B cell (primary cell): ENCODE measurements around the gene KCNH3. TPM values are rescaled to one million over a fixed set of nuclear protein-coding genes. Genes with fewer than 3 reads are reported as not detected.

Experiments used
- ATAC-seq: fragments of 200-7000 bp; cut with Tn5 transposase; one replicate; pipeline ENCODE4 v1.10.0; 2021; ENCODE audit warnings: low read depth, mild to moderate bottlenecking, moderate number of reproducible peaks, moderate library complexity
- CTCF ChIA-PET: fragments of 350-600 bp; sonication (Branson Sonifier 250); formaldehyde crosslinking; loops from one replicate; lab custom pipeline; 2021; ENCODE audit warnings: antibody characterized with exemption, inconsistent platforms; lab: Charles Lee
- POLR2A ChIA-PET: fragments of 350-600 bp; sonication (Branson Sonifier 250); formaldehyde crosslinking; loops from one replicate; lab custom pipeline; 2021; ENCODE audit warnings: antibody characterized with exemption; lab: Charles Lee
- DNase-seq: peaks from one replicate; pipeline ENCODE4 v3.0.0; 2013
- H2AFZ ChIP-seq: 2 replicates; pipeline ENCODE4 v1.6.1; 2012; ENCODE audit warnings: mild to moderate bottlenecking, low read depth, low read length; ENCODE audit not compliant: insufficient read depth, poor library complexity, severe bottlenecking
- H3K27ac ChIP-seq, 2 donors: 1 replicate in 1 of 2; 2 replicates in 1 of 2; pipeline ENCODE4 v1.5.1; 2012 to 2013; ENCODE audit warnings: low read length in 2 of 2, mild to moderate bottlenecking in 2 of 2, moderate library complexity in 1 of 2
- H3K27me3 ChIP-seq, 4 experiments: fragments of 200-600 bp in 1 of 4; sonication (generic) in 1 of 4; replicated peaks in 1 of 4; 1 replicate in 2 of 4; 2 replicates in 2 of 4; pipeline versions ENCODE4 v1.6.1 to v1.7.0; 2013 to 2016; ENCODE audit warnings: low read length in 3 of 4, mild to moderate bottlenecking in 2 of 4, mixed read lengths in 1 of 4, moderate library complexity in 1 of 4; ENCODE audit not compliant: insufficient read depth in 4 of 4, control insufficient read depth in 3 of 4; ENCODE audit errors: control extremely low read depth in 1 of 4
- H3K36me3 ChIP-seq, 2 experiments: replicated peaks in 1 of 2; 1 replicate in 1 of 2; 2 replicates in 1 of 2; pipeline versions ENCODE4 v1.6.1 to v1.7.1; 2013; ENCODE audit warnings: low read length in 1 of 2; ENCODE audit not compliant: insufficient read depth in 2 of 2, control insufficient read depth in 1 of 2; ENCODE audit errors: control extremely low read depth in 1 of 2, extremely low read depth in 1 of 2
- H3K4me1 ChIP-seq, 2 donors: fragments of 200-600 bp in 1 of 2; sonication (generic) in 1 of 2; 1 replicate in 1 of 2; 2 replicates in 1 of 2; pipeline versions ENCODE4 v1.5.1 to v1.6.1; 2013 to 2017; ENCODE audit warnings: low read length in 2 of 2; ENCODE audit not compliant: control insufficient read depth in 2 of 2, insufficient read depth in 2 of 2
- H3K4me2 ChIP-seq: replicated peaks from 2 replicates; pipeline ENCODE3; 2012; ENCODE audit warnings: mild to moderate bottlenecking, low read depth, low read length; ENCODE audit not compliant: poor library complexity, severe bottlenecking
- H3K4me3 ChIP-seq, 5 experiments: fragments of 200-600 bp in 1 of 5; sonication (generic) in 1 of 5; 1 replicate in 3 of 5; 2 replicates in 2 of 5; pipeline versions ENCODE4 v1.5.1 to v1.7.0; 2011 to 2016; ENCODE audit warnings: low read length in 4 of 5, mild to moderate bottlenecking in 4 of 5, low read depth in 2 of 5, control low read depth in 1 of 5, moderate library complexity in 1 of 5; ENCODE audit not compliant: insufficient read depth in 1 of 5; ENCODE audit errors: control extremely low read depth in 1 of 5, extremely low read depth in 1 of 5
- H3K79me2 ChIP-seq: fragments of 200-600 bp; sonication (generic); one replicate; pipeline ENCODE4 v1.6.0; 2016; ENCODE audit warnings: low read length; ENCODE audit not compliant: control insufficient read depth, insufficient read depth
- H3K9ac ChIP-seq: fragments of 200-600 bp; sonication (generic); 2 replicates; pipeline ENCODE4 v1.6.1; 2017; ENCODE audit warnings: mild to moderate bottlenecking, low read length, moderate library complexity
- H3K9me3 ChIP-seq, 3 donors: one replicate each; pipeline versions ENCODE4 v1.6.1 to v1.7.1; 2013; ENCODE audit warnings: low read length in 2 of 3; ENCODE audit not compliant: control insufficient read depth in 2 of 3, insufficient read depth in 1 of 3; ENCODE audit errors: control extremely low read depth in 1 of 3
- H4K20me1 ChIP-seq: 2 replicates; pipeline ENCODE4 v1.6.0; 2012; ENCODE audit warnings: mild to moderate bottlenecking, low read length; ENCODE audit not compliant: insufficient read depth, control insufficient read depth, poor library complexity, severe bottlenecking
- H3K27ac Mint-ChIP-seq: one replicate; pipeline ENCODE4 v1.8.0; 2021; ENCODE audit warnings: mixed read lengths
- H3K27me3 Mint-ChIP-seq: one replicate; pipeline ENCODE4 v1.8.0; 2021; ENCODE audit warnings: mixed read lengths
- H3K4me1 Mint-ChIP-seq: one replicate; pipeline ENCODE4 v1.8.0; 2021; ENCODE audit warnings: mixed read lengths
- H3K4me3 Mint-ChIP-seq: one replicate; pipeline ENCODE4 v1.8.0; 2021; ENCODE audit warnings: mixed read lengths
- H3K9me3 Mint-ChIP-seq: one replicate; pipeline ENCODE4 v1.8.0; 2022; ENCODE audit warnings: mixed read lengths; ENCODE audit not compliant: insufficient read depth
- EZH2 ChIP-seq: IDR thresholded peaks from 2 replicates; pipeline ENCODE4 v1.6.1; 2012; ENCODE audit warnings: borderline replicate concordance, low read depth, mild to moderate bottlenecking, moderate library complexity, low read length; ENCODE audit not compliant: insufficient read depth, poor library complexity, severe bottlenecking
- WGBS: methylation state at CpG from one replicate; pipeline ENCODE4 v1.1.5; 2013; ENCODE audit warnings: missing lambda C conversion rate; ENCODE audit not compliant: insufficient coverage; 5-methylcytosine and 5-hydroxymethylcytosine counted together
- intact Hi-C: fragments of 100-400 bp; cut with micrococcal nuclease; formaldehyde crosslinking; loops from one replicate; pipeline ENCODE4 v1.10.0; 2022
- polyA plus RNA-seq: library from polyadenylated mRNA; depleted of rRNA; stranded (reverse); fragments of >200 nt; gene quantifications from 2 replicates; pipeline ENCODE4 v1.2.3, GENCODE V29; 2012
- total RNA-seq, 2 donors: library from RNA; stranded (reverse); fragments of 120-200 nt in 1 of 2; gene quantifications; 1 replicate in 1 of 2; 2 replicates in 1 of 2; pipeline versions ENCODE4 v1.2.3 to v1.2.4, GENCODE V29; 2013 to 2022
- TF ChIP-seq, protein P1 (sequence below): fragments of 200-600 bp; IDR thresholded peaks from one replicate; pipeline ENCODE4 v1.8.0; 2022; ENCODE audit warnings: antibody characterized with exemption, mild to moderate bottlenecking

The KCNH3 gene
- total and polyA plus RNA-seq, 2 donors (not counting 1 experiment from before 2014, with no cell fraction given): 0.49 to 0.54 TPM

DNA sequence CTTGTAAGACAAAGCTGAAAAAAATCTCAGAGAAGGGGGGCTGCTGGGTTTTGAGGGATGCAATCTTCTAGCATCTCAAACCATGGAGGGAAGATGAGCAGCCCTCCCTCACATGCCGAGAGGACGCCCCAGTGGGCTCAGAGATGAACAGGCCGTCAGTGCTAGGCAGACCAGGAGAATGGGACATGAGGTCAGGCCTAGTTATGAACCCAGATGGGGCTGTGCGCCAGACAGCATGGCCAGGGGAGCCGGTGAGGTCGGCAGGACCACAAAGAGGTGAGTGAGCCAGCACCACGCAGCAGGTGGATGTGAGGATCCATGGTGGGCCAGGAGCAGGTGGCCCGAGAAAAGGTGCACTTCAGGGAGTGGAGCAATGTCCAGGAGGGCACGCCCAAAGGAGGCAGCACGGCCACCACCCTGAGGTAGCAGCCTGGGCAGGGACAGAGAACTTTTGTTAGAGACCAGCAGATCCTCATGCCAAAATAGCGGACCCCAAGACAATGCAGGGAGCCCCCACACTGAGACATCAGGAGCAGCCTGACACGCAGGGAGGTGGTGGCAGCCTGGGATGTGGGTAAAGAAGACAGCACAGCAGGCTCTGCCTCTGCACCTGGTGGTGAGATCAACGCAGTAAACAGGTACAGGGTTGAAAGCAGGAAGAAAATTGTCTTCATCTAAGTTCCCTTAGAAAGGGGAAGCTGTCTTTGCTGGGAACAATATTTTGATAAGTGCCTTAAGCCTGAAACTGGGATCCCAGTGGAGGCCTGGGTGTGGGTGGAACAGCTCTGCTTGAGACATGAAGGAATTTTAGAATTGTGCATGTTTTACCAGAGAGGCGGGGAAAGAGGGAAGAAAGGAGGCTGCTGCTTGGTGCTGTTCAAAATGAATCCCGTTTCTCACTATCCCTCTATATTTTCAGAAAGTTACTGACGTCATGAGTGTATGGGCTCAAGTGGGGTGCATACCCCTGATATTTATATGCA lies 46.9 kb downstream of the KCNH3 start:
- Histone ChIP-seq H3K4me1 (no peaks in the 10 kb centered on the region), H3K36me3 (peaks cover 0 to 23% of the 10 kb centered on the region in 2 experiments), H3K9me3 (peaks cover 0 to 3% (median 0%) of the 10 kb centered on the region in 3 donors), H3K27me3 (no peaks in the 10 kb centered on the region), H2AFZ (no peak overlapping the region), H3K79me2 (peaks cover 2% of the 10 kb centered on the region), H3K27ac (no peak overlapping the region), H4K20me1 (peaks cover 6% of the 10 kb centered on the region), H3K9ac (no peak overlapping the region), H3K4me3 (no peak overlapping the region), H3K4me2 (no peak overlapping the region)
- 96% methylated on average over 13 of the region's 16 CpGs for WGBS
- ChIA-PET CTCF (no interaction called here), POLR2A (no interaction called here)
- peaks cover 2% of the 10 kb centered on the region for H3K4me1 Mint-ChIP-seq
- no peak for ATAC-seq
- H3K27ac Mint-ChIP-seq: no peak overlapping the region
- H3K9me3 Mint-ChIP-seq: peaks cover under 1% of the 10 kb centered on the region
- no peaks in the 10 kb centered on the region for H3K27me3 Mint-ChIP-seq
- no peak for TF ChIP-seq EZH2
- TF ChIP-seq, protein P1, sequence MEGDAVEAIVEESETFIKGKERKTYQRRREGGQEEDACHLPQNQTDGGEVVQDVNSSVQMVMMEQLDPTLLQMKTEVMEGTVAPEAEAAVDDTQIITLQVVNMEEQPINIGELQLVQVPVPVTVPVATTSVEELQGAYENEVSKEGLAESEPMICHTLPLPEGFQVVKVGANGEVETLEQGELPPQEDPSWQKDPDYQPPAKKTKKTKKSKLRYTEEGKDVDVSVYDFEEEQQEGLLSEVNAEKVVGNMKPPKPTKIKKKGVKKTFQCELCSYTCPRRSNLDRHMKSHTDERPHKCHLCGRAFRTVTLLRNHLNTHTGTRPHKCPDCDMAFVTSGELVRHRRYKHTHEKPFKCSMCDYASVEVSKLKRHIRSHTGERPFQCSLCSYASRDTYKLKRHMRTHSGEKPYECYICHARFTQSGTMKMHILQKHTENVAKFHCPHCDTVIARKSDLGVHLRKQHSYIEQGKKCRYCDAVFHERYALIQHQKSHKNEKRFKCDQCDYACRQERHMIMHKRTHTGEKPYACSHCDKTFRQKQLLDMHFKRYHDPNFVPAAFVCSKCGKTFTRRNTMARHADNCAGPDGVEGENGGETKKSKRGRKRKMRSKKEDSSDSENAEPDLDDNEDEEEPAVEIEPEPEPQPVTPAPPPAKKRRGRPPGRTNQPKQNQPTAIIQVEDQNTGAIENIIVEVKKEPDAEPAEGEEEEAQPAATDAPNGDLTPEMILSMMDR: no peak
- no peak overlapping the region for H3K4me3 Mint-ChIP-seq
- intact Hi-C loops: no loop called here
- DNase-seq: no peak
